ENCODE results near the gene TULP4. TPM values are rescaled to one million over a fixed set of nuclear protein-coding genes. Genes with fewer than 3 reads are reported as not detected.

Gene TULP4
- total RNA-seq, 4 donors from 2014 or later: 76.7 to 118 (median 95.7) TPM

- no peak for ATAC-seq (ENCODE audit: low FRiP score)
- TF ChIP-seq CTCF (IDR thresholded peaks at IDR 0.05): no peak
- no peak for DNase-seq (ENCODE audit: low spot score)
Measured at GRCh38 chr6:158322400-158322723, 10.1 kb downstream of the TULP4 start.

GRCh38 chr6:158322724-158323560 is 10.7 kb downstream of the TULP4 start:
- no peak for TF ChIP-seq CTCF (IDR thresholded peaks at IDR 0.05)
- DNase-seq (ENCODE audit: low spot score) (no peak), ATAC-seq (ENCODE audit: low FRiP score) (peak; percentile 34)

- ATAC-seq (ENCODE audit: low FRiP score) (peak; percentile 47), DNase-seq (ENCODE audit: low spot score) (no peak)
- no peak for TF ChIP-seq CTCF (IDR thresholded peaks at IDR 0.05)
Measured at GRCh38 chr6:158323561-158323958, 11.3 kb downstream of the TULP4 start.

GRCh38 chr6:158324136-158324535 is 11.9 kb downstream of the TULP4 start:
- TF ChIP-seq CTCF (IDR thresholded peaks at IDR 0.05): no peak
- DNase-seq (ENCODE audit: low spot score) (no peak), ATAC-seq (ENCODE audit: low FRiP score) (peak; percentile 21)

GRCh38 chr6:158327211-158327610 is 14.9 kb downstream of the TULP4 start:
- no peak for TF ChIP-seq CTCF (IDR thresholded peaks at IDR 0.05)
- ATAC-seq (ENCODE audit: low FRiP score) (no peak), DNase-seq (ENCODE audit: low spot score) (no peak)

GRCh38 chr6:158328952-158329351 is 16.7 kb downstream of the TULP4 start:
- DNase-seq (ENCODE audit: low spot score) (no peak), ATAC-seq (ENCODE audit: low FRiP score) (no peak)
- no peak for TF ChIP-seq CTCF (IDR thresholded peaks at IDR 0.05)

GRCh38 chr6:158329531-158329930 is 17.3 kb downstream of the TULP4 start:
- TF ChIP-seq CTCF (IDR thresholded peaks at IDR 0.05): no peak
- DNase-seq (ENCODE audit: low spot score) (no peak), ATAC-seq (ENCODE audit: low FRiP score) (no peak)

All from omental fat pad (tissue), 4 donors.